CD4-positive, alpha-beta T cell treated with Interleukin-15 for 1 hour (primary cell): ENCODE results near the gene SMARCC2.
"Not testable (repeated sequence)": the region's sequence is repeated elsewhere in the genome, so short reads cannot be mapped to it uniquely, and the experiment has no call there.

Experiments used
- DNase-seq: peaks from one replicate; pipeline ENCODE4 v3.0.0-alpha.2; 2020

SMARCC2 gene

GRCh38 chr12:56118688-56119357 lies 70.5 kb downstream of the SMARCC2 start:
- DNase-seq, result no peak

DNA sequence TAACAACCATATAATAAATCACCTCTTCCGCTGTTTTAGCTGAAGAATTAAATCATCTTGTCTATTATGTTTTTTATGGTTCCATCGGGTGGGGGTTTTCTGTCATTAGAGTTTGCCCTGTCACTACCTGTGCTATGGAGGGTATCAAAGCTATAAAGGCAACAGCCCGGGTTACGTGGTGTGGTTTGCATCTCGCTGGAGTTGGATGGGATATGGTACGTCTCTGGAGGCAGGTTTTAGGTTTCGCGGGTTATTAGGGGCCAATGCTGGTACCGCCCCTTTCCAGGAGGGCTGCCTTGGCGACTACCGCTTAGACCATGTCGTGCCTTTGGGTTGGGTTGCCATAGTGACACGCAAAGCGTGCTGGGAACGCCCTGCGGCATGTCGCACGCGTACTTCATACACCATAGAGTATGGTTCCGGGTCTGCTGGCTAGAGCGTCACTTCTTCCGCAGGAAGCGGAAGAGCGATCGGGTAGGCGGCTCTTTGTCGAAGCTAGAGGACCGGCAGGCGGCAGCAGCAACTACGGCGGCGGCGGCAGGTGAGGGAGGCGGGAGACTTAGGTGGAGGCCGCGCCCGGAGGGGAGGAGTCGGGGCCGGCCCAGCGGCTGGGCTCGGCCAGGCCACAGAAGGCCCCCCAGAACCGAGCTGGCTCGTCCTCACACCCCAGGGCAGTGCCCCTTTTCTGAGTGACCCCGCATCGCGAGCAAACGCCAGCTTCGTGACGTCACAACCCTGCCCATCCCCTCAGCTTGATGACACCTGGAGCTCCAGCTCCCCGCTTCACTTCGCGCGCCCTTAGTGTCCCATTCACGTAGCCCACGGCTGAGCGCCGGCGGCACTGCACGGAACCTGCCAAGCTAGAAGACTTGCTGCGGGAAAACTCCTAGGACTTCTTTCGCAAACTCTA lies 71.2 kb downstream of the SMARCC2 start, which contains the start of gene ZC3H10:
TSS of gene ZC3H10 (plus strand) at position 489 of the 910 bp plus-strand sequence. CDS start 2,297 bp downstream, outside the sequence.
- peak; percentile 99 for DNase-seq

DNA sequence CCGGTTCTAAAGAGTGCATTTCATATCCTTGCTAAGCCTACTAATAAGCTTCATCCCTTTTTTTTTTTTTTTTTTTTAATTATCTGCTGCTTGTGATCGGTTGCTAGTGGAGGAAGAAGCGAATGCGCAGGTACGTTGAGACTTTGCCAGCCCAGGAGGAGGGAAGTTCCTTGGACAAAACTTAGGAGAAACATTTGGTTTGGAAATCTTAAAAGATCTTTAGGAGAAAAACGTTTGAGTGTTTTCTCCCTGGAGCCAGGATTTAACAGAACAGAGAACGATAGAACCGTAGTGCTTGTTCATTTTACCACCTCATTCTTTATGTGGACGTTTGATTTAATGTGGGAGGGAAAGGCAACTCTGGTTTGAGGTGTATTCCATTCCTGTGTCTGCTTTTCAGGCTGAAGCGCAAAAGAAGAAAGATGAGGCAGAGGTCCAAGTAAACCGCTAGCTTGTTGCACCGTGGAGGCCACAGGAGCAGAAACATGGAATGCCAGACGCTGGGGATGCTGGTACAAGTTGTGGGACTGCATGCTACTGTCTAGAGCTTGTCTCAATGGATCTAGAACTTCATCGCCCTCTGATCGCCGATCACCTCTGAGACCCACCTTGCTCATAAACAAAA lies 72.1 kb downstream of the SMARCC2 start:
- DNase-seq, result not testable (repeated sequence)

DNA sequence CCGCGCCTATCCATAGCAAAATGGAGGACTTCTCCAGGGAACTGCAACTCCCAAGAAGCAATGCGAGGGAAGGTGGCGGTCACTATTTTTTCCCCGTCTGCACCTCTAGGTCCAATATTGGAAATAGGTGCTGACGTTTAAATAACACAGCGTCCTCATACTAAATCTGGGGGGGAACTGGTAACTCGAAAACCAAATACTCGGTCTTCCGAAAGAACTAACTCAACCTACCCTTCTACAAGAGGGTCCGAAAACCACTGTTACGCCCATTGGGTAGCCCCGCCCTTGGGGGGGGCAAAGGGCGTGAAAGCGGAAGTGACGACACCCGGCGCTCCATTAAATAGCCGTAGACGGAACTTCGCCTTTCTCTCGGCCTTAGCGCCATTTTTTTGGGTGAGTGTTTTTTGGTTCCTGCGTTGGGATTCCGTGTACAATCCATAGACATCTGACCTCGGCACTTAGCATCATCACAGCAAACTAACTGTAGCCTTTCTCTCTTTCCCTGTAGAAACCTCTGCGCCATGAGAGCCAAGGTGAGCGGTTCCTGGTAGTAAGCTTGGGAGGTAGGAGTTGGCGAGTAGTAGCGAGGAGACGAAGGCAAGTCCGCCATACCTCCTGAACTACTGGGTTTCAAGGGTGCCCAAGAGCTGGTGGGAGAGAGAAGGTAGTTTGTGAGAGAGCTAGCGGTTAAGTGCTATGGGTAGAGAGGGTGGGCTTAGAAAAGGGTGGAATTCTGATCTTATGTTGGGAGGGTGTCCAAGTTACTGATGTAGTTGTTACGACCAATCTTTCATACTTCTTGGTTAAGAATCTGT lies 72.8 kb downstream of the SMARCC2 start, which contains the start of gene RPL41:
TSS of gene RPL41 (plus strand) at position 367 of the 815 bp plus-strand sequence.
- DNase-seq, result peak; percentile 91

GRCh38 chr12:56115329-56115728 lies 74.0 kb downstream of the SMARCC2 start:
- DNase-seq, result no peak

DNA sequence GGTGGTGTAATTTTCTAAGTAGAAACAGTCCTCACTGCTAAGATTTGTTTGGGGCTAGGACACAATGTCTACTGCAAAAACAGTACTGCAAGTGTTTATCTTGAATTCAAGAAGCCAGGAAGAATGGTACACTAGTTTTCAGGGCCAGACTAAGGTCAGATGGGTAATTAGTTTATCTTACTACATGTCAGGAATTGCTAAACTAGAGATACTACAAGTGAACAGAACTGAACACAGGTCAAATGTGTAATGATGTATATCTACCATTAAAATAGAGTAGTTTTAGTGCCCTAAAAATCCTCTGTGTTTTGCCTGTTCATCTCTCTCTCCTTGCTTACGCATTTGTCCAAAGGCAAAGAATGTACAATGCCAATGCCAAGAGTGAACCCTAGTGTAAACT lies 75.2 kb downstream of the SMARCC2 start:
- no peak for DNase-seq
